Measurements from ENCODE around the gene COPA. TPM values are rescaled to one million over a fixed set of nuclear protein-coding genes. Genes with fewer than 3 reads are reported as not detected.

Gene COPA
- total RNA-seq, 2 donors from 2014 or later = 120 to 146 TPM

DNA sequence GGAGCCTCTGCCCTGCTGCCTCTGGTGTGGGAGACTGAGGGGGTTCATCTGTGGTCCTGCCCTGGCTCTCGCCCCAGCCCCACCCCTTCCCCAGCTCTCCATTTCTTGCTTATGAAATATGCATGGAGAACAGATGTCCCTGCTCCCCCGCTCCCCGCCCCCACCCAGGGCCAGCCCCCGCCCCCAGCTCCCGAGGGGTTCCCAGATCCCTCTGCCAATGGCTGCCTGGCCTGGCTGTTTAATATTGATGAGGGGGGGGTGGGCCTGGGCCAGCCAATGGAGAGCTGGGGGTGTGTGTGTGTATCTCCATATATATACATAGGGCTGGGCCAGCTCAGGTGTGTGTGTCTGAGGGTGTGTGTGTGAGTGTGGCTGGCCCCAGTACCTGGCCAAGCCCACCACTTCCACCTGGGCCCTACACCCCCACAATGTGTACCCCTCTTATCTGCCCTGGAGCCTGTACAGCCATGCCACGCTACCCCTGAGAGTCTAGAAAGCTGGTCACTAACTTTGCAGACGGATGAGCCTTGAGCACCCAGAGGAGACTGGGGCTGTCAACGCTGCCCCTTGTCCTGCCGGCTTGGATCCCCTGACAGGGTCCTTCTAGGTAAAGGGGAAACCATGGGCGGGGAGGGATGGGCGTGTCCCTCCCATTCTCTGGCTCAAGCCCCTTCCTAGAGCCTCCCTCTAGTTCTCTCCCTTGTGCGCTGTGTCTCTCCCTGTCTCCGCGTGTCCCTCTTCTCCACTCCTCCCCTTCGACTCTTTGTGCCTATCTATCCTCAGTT is 23.9 kb upstream of the COPA start, which contains the start of gene NHLH1:
Gene NHLH1 (plus strand): TSS at position 341 of the 785 bp plus-strand sequence. CDS start 3,661 bp downstream, outside the sequence.
- DNase-seq (ENCODE audit: low spot score in 2 of 2) (no peak), ATAC-seq (peak in 1 of 2 donors; percentile 28)
- H3K36me3 Mint-ChIP-seq = no peaks in the 10 kb centered on the region
- H3K27ac Mint-ChIP-seq = no peak within 1 kb of the TSS
- H3K9me3 Mint-ChIP-seq = no peaks in the 10 kb centered on the region

DNA sequence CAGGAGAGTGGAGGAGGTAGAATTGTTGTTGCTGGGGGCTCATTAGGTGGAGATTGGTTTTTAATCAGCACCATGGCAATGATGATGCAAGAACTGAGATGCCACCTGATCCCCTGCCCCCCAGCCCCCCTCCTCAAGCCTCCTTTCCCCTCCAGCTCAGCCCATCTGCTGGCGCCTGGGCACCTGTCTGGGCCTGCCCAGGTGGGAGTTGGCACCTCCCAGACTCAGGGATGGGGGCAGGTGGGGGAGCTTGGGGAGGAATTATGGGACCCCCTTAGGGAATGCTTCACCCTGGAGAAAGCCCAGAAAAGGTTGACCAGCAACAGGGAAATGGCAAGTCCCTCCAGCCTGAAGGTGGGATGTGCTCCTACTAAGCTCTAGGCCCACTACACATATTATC is 22.3 kb upstream of the COPA start:
- DNase-seq (ENCODE audit: low spot score in 2 of 2) = no peak
- H3K27ac Mint-ChIP-seq = no peak overlapping the region
- ATAC-seq = no peak
- H3K36me3 Mint-ChIP-seq = no peaks in the 10 kb centered on the region
- no peaks in the 10 kb centered on the region for H3K9me3 Mint-ChIP-seq

DNA sequence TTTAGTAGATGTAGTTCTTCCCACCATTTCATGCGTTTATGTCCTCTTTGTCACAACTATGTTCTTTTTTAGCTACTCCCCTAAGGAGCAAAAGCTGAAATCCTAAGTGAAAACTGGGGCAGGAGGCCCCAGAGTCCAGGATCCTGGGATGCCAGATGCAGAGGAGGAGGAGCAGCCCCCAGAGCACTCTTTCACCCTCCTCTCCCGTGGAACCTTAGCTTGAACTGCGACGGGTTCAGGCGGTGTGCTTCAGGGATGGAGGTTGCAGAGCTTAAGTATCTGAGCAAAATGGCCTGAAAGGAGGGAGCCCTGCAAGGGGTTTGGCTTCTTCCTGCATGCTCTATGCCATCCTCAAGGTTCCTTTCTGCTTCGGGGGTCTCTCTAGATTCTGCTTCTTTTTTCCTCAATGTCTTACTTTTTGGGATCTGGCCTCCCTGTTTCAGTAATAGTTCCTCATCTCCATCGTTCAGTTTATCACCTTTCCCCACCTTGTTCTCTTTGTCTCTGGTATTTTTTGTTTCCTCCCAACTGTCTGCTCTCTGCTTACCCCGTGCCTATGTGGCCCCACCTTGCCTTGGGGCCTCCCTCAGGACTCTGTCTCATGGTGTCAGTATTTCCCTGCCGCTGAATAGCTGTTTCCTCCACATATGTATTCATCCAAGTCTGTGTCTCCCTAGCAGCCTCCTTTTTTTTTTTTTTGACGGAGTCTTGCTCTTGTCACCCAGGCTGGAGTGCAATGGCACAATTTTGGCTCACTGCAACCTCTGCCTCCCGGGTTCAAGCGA is 21.1 kb upstream of the COPA start:
- no peak for ATAC-seq
- Mint-ChIP-seq H3K9me3 (no peaks in the 10 kb centered on the region), H3K27ac (peak overlapping the region; percentile 65 to 72), H3K36me3 (no peaks in the 10 kb centered on the region)
- DNase-seq (ENCODE audit: low spot score in 2 of 2) = no peak

DNA sequence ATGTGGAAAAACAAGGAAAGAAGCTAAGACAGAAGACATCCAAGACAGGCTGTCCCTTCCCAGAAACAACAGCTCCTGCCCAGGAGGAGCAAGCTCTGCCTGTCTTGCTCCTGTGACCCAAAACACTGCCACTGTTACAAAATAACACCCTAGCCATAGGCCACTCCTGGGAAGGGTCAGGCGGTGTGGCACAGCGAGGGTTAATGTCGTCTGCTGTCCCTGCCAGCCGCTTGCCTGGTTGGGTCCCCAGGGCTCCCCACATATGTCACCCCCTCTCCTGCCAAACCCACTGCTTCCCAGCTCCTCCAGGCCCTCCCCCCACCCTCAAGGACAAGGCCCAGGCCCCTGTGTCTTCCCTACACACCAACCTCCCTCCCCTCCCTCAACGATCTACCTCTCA is 20.0 kb upstream of the COPA start:
- Mint-ChIP-seq H3K36me3 (peaks cover 6 to 8% of the 10 kb centered on the region in 2 donors), H3K27ac (peak overlapping the region; percentile 39 to 72), H3K9me3 (no peaks in the 10 kb centered on the region)
- ATAC-seq (no peak), DNase-seq (ENCODE audit: low spot score in 2 of 2) (no peak)

GRCh38 chr1:160362168-160362957 is 19.3 kb upstream of the COPA start:
- Mint-ChIP-seq H3K9me3 (no peaks in the 10 kb centered on the region), H3K27ac (peak overlapping the region; percentile 72 to 88), H3K36me3 (peaks cover 8 to 11% of the 10 kb centered on the region in 2 donors)
- ATAC-seq (no peak), DNase-seq (ENCODE audit: low spot score in 2 of 2) (no peak)

- no peaks in the 10 kb centered on the region for H3K9me3 Mint-ChIP-seq
- no peak for ATAC-seq
- DNase-seq (ENCODE audit: low spot score in 2 of 2) = no peak
- H3K27ac Mint-ChIP-seq = peak overlapping the region; percentile 72 to 88
- peaks cover 8 to 11% of the 10 kb centered on the region in 2 donors for H3K36me3 Mint-ChIP-seq
Observed at GRCh38 chr1:160361814-160362167, 18.7 kb upstream of the COPA start.

DNA sequence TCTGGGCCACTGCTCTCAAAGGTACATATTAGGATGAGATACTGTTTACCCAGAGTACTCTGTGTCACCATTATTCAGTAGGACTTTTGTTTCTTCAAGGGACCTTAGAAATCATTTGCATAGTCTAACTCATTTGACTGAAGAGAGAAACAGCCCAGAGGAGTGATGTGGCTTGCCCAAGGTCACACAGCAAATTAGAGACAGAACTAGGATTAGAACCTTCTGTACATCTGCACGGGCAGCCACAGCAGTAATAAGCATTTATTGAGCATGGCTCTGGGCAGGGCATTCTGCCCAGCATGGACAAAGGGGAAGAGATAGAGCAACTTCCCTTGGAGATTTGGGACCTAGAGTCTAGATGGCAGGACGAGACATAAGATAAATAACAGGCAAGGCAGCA is 18.1 kb upstream of the COPA start:
- DNase-seq (ENCODE audit: low spot score in 2 of 2) (no peak), ATAC-seq (no peak)
- peaks cover 8 to 11% of the 10 kb centered on the region in 2 donors for H3K36me3 Mint-ChIP-seq
- no peaks in the 10 kb centered on the region for H3K9me3 Mint-ChIP-seq
- peak overlapping the region; percentile 6 to 37 for H3K27ac Mint-ChIP-seq

GRCh38 chr1:160360227-160360695 is 17.2 kb upstream of the COPA start:
- DNase-seq (ENCODE audit: low spot score in 2 of 2) (no peak), ATAC-seq (no peak)
- Mint-ChIP-seq H3K27ac (peak overlapping the region in 1 of 2 donors; percentile 6), H3K9me3 (no peaks in the 10 kb centered on the region), H3K36me3 (peaks cover 8 to 11% of the 10 kb centered on the region in 2 donors)

- Mint-ChIP-seq H3K36me3 (peaks cover 8 to 11% of the 10 kb centered on the region in 2 donors), H3K27ac (peak overlapping the region in 1 of 2 donors; percentile 47), H3K9me3 (no peaks in the 10 kb centered on the region)
- DNase-seq (ENCODE audit: low spot score in 2 of 2) (no peak), ATAC-seq (peak in 1 of 2 donors; percentile 18)
Observed at GRCh38 chr1:160359559-160360226, 16.6 kb upstream of the COPA start.

DNA sequence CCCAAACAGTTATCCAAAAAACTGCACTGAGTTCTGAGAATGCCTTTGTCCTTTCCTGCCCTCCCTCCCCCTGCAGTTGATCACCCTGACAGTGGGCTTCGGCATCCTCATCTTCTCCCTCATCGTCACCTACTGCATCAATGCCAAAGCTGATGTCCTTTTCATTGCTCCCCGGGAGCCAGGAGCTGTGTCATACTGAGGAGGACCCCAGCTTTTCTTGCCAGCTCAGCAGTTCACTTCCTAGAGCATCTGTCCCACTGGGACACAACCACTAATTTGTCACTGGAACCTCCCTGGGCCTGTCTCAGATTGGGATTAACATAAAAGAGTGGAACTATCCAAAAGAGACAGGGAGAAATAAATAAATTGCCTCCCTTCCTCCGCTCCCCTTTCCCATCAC is 15.0 kb upstream of the COPA start:
- ATAC-seq (no peak), DNase-seq (ENCODE audit: low spot score in 2 of 2) (no peak)
- Mint-ChIP-seq H3K27ac (peak overlapping the region; percentile 63 to 78), H3K36me3 (peaks cover 11 to 12% of the 10 kb centered on the region in 2 donors), H3K9me3 (no peaks in the 10 kb centered on the region)

DNA sequence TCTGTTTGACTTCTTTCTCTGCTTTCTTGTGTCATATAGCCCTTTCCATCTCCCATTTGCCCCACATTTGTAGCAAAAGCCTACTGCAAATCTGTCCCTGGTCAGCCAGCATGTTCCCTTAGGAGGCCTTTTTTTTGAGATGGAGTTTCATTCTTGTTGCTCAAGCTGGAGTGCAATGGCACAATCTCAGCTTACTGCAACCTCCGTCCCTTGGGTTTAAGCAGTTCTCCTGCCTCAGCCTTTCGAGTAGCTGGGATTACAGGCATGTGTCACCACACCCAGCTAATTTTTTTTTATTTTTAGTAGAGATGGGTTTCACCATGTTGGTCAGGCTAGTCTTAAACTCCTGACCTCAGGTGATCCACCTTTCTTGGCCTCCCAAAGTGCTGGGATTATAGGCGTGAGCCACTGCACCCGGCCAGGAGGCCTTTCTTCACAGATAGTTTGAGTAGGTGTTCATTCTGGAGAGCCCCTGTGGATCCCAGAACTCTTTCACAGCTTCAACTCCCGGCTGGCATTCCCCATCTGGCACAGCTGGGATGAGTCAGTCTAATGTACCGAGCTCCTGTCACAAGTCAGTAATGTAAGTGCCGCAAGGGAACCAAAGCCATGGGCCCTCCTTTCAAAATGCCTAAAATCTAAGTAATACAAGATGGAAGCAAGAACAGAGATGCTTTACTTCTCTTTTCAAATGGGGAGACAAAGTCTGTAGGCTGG is 14.4 kb upstream of the COPA start:
- H3K36me3 Mint-ChIP-seq = peaks cover 11 to 12% of the 10 kb centered on the region in 2 donors
- DNase-seq (ENCODE audit: low spot score in 2 of 2) (no peak), ATAC-seq (no peak)
- no peaks in the 10 kb centered on the region for H3K9me3 Mint-ChIP-seq
- H3K27ac Mint-ChIP-seq = no peak overlapping the region

- ATAC-seq (peak; percentile 33 to 51), DNase-seq (ENCODE audit: low spot score in 2 of 2) (no peak)
- Mint-ChIP-seq H3K36me3 (peaks cover 11 to 12% of the 10 kb centered on the region in 2 donors), H3K9me3 (no peaks in the 10 kb centered on the region), H3K27ac (peak overlapping the region in 1 of 2 donors; percentile 51)
Observed at GRCh38 chr1:160354388-160354985, 11.4 kb upstream of the COPA start.

DNA sequence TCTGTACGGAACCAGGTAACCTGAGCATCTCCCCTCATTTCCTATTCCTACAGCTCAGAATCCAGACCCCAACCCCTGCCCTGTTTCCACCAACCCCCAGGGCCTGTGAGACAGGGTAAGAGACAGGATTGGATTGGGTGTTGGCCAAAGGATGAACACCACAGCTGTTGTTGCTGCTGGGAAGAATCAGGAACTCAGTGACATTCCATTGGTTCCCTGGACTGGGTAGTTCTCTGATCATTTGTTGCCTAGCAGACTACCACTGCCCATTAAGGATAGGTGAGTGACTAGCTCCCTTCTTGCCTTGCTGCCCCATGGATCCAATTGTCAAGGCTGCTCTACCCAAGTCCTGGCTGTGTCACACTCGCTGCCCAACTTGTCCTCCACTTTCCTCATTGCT is 10.2 kb upstream of the COPA start:
- peaks cover 5 to 8% of the 10 kb centered on the region in 2 donors for H3K36me3 Mint-ChIP-seq
- no peak for ATAC-seq
- H3K9me3 Mint-ChIP-seq = no peaks in the 10 kb centered on the region
- DNase-seq (ENCODE audit: low spot score in 2 of 2) = no peak
- H3K27ac Mint-ChIP-seq = peak overlapping the region in 1 of 2 donors; percentile 73

DNA sequence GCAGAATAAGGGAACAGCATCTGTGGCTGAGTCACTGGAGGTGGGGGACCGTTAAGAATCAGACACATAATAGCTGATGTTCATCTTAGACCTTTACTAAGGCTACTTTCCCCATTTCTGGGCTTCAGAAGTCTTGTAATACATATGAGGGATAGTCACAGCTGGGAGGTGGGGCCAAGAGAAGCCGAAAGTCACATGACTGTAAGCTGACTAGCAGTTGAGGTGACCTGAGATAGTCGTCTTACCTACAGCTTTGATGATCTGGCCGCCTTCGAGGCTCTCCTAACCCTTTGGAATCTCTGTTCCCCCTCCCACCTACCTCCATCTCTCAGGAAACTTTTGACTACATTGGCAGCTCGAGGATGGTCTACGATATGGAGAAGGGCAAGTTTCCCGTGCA is 9.5 kb upstream of the COPA start:
- ATAC-seq (no peak), DNase-seq (ENCODE audit: low spot score in 2 of 2) (no peak)
- Mint-ChIP-seq H3K27ac (peak overlapping the region in 1 of 2 donors; percentile 73), H3K9me3 (no peaks in the 10 kb centered on the region), H3K36me3 (peaks cover 0 to 4% of the 10 kb centered on the region in 2 donors)

DNA sequence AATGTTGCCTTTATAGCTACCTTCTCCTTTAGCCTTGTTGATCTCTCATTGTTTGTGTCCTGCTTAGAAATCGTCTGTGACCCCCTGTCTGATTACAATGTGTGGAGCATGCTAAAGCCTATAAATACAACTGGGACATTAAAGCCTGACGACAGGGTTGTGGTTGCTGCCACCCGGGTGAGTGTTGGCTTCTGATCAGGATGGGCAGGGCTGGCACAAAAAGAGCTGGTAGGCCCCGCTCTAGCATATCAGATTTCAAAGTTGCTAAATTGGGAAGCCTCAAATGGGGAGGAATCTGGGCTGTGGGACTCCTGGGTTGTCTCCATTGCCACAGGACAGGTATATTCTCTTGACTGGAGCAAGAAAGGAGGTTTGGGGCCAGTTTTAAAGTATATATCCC is 8.6 kb upstream of the COPA start:
- ATAC-seq (no peak), DNase-seq (ENCODE audit: low spot score in 2 of 2) (no peak)
- Mint-ChIP-seq H3K9me3 (no peaks in the 10 kb centered on the region), H3K27ac (no peak overlapping the region), H3K36me3 (peaks cover 0 to 4% of the 10 kb centered on the region in 2 donors)

Data from activated naive CD4-positive, alpha-beta T cell treated with anti-CD3 and anti-CD28 coated beads, Interleukin-2, amount 50 U/mL, for 72 hours (primary cell).